ENCODE data around the gene ZMAT5. TPM values are rescaled to one million over a fixed set of nuclear protein-coding genes. Genes with fewer than 3 reads are reported as not detected.

Gene ZMAT5
- total and polyA plus RNA-seq, 7 donors, result 13.2 to 33.7 (median 24.6) TPM

DNA sequence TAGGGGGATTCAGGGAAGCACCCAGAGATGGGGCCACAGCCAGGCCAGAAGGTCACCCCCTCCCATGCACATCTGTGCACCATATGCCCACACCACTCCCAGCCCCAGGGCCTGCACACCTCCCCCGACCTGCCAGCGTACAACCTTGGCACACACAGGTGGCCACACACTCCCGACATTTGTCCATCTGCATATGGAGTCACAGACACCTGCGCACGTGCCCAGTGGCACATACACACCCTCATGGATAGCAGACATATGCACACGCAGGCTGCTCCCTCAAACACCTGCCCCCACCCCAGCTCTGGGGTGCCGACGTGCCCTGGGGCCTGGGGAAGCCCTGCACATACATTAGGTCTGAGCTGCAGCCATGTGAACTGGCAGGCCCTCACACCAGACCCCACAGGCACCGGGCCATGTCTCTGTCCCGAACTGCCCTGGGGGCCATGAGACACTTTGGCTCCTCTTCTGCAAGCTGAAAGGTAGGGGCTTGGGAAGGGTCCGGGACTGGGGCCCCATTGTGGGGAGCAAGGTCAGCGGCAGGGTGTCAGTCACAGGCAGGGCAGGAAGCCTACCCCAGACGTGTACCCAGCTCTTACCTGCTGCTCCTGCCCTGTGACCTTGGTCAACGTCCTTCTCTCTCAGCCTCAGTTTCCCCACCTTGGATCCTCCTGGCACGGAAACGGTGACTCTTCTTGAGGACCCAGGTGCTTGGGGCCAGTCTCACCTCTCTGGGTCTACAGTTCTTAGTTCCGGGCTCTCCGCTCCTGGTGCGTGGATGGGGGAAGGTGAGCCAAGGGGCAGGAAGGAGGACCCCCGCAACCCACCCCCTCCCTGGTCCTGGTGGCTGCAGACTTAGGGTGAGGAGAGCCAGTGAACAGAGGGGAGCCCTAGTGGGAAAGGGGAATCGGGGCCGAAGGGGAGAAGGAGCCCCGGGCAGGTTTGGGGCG lies 47.6 kb downstream of the ZMAT5 start:
- Histone ChIP-seq H3K27me3 (peaks cover 23 to 63% (median 47%) of the 10 kb centered on the region in 3 donors), H3K4me1 (peaks cover 0 to 16% (median 11%) of the 10 kb centered on the region in 4 donors), H3K4me3 (peak overlapping the region in 3 of 4 donors; percentile 11 to 40 (median 20)), H3K9me3 (no peaks in the 10 kb centered on the region), H3K27ac (no peak overlapping the region), H3K36me3 (no peaks in the 10 kb centered on the region)
- no peak for TF ChIP-seq POLR2AphosphoS5 (IDR thresholded peaks at IDR 0.05)
- no peak for TF ChIP-seq EP300 (IDR thresholded peaks at IDR 0.05)
- TF ChIP-seq, protein P1, sequence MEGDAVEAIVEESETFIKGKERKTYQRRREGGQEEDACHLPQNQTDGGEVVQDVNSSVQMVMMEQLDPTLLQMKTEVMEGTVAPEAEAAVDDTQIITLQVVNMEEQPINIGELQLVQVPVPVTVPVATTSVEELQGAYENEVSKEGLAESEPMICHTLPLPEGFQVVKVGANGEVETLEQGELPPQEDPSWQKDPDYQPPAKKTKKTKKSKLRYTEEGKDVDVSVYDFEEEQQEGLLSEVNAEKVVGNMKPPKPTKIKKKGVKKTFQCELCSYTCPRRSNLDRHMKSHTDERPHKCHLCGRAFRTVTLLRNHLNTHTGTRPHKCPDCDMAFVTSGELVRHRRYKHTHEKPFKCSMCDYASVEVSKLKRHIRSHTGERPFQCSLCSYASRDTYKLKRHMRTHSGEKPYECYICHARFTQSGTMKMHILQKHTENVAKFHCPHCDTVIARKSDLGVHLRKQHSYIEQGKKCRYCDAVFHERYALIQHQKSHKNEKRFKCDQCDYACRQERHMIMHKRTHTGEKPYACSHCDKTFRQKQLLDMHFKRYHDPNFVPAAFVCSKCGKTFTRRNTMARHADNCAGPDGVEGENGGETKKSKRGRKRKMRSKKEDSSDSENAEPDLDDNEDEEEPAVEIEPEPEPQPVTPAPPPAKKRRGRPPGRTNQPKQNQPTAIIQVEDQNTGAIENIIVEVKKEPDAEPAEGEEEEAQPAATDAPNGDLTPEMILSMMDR (IDR thresholded peaks at IDR 0.05), result no peak
- TF ChIP-seq POLR2A (IDR thresholded peaks at IDR 0.05), result no peak
- DNase-seq, result no peak
- intact Hi-C loops (cut with DNase I), result no loop called here
- WGBS, 2 donors, result 30 to 42% methylated on average over 24 of the region's 24 CpGs

DNA sequence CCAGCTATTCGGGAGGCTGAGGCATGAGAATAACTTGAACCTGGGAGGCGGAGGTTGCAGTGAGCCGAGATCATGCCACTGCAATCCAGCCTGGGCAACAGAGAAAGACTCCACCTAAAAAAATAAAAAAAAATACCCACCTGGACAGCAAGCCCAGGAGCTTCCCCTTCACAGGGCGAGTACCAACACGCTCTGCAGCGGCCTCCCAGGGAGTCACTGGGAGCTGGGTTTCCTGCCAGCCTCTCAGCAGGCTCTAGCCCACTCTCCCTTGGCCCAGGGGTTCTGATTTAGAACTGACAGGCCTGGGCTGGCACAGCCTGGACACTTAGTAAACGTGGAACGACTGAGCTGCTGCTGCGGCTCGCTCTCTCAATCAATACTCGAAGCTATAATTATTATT lies 49.0 kb downstream of the ZMAT5 start:
- Histone ChIP-seq H3K4me1 (peaks cover 0 to 16% (median 11%) of the 10 kb centered on the region in 4 donors), H3K27me3 (peaks cover 23 to 59% (median 47%) of the 10 kb centered on the region in 3 donors), H3K4me3 (no peak overlapping the region), H3K36me3 (no peaks in the 10 kb centered on the region), H3K9me3 (no peaks in the 10 kb centered on the region), H3K27ac (no peak overlapping the region)
- no peak for DNase-seq
- WGBS, 2 donors, result 89 to 91% methylated on average over 11 of the region's 11 CpGs
- intact Hi-C loops (cut with DNase I), result no loop called here
- TF ChIP-seq POLR2AphosphoS5 (IDR thresholded peaks at IDR 0.05) (no peak), EP300 (IDR thresholded peaks at IDR 0.05) (no peak), POLR2A (IDR thresholded peaks at IDR 0.05) (no peak)
- TF ChIP-seq, protein P1 (IDR thresholded peaks at IDR 0.05), result no peak

DNA sequence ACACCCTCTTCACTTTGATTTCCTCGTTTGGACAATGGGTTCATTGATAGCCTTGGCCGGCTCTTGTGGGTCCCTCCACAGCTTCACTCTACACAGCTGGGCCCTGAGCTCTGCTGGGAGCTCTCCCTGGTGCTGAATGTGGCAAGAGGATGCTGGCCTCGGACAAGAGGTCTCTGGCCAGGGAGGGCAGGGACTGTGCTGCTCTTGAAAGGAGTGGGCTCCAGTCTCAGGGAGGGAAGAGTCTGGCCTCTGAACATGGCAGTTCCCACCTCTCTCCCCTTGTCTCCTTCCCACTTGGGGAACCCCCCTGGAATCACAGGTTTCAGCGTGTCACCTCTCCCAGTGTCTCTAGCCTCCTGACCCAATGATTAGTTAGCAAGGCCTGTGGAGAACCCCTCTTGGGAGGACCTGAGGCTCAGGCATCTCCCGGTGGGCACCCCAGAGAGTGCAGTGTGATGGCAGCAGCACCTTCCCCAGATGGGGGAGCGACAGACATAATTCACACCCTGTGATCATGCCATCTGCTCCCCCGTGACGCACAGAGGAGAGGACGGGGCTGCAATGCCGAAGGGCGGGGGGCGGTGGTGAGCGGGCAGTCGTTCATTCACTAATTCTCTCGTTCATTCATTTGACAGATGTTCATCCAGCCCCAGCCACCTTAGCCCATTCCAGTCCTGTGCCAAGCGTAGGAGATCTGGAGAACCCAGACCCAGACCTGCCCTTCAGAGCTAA lies 49.8 kb downstream of the ZMAT5 start:
- intact Hi-C loops (cut with DNase I), result no loop called here
- Histone ChIP-seq H3K36me3 (no peaks in the 10 kb centered on the region), H3K4me1 (peaks cover 0 to 16% (median 11%) of the 10 kb centered on the region in 4 donors), H3K4me3 (no peak overlapping the region), H3K27me3 (peaks cover 23 to 55% (median 43%) of the 10 kb centered on the region in 3 donors), H3K9me3 (no peaks in the 10 kb centered on the region), H3K27ac (no peak overlapping the region)
- WGBS, 2 donors, result 63 to 70% methylated on average over 16 of the region's 16 CpGs
- no peak for DNase-seq
- TF ChIP-seq, protein P1 (IDR thresholded peaks at IDR 0.05), result no peak
- TF ChIP-seq POLR2A (IDR thresholded peaks at IDR 0.05) (no peak), EP300 (IDR thresholded peaks at IDR 0.05) (no peak), POLR2AphosphoS5 (IDR thresholded peaks at IDR 0.05) (no peak)

DNA sequence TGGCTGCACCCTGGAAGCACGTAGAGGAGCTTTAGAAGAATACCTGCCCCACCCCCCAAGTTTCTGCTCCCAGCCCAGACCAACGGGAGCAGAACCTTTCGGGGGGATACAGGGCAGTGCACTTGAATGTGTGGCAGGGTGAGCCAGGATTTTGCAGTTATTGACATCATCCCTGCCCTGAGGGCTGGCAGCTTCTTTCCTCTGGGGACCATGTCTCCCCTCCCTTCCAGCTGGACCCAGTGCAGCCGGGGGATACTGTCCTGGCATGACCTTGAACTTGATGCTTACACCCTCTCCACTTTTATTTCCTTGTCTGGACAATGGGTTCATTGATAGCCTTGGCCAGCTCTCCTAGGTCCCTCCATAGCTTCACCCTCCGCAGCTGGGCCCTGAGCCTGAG lies 51.1 kb downstream of the ZMAT5 start:
- Histone ChIP-seq H3K27ac (no peak overlapping the region), H3K4me1 (peaks cover 0 to 19% (median 17%) of the 10 kb centered on the region in 4 donors), H3K9me3 (no peaks in the 10 kb centered on the region), H3K4me3 (no peak overlapping the region), H3K27me3 (peaks cover 15 to 42% (median 33%) of the 10 kb centered on the region in 3 donors), H3K36me3 (no peaks in the 10 kb centered on the region)
- TF ChIP-seq, protein P1 (IDR thresholded peaks at IDR 0.05), result no peak
- TF ChIP-seq EP300 (IDR thresholded peaks at IDR 0.05) (no peak), POLR2AphosphoS5 (IDR thresholded peaks at IDR 0.05) (no peak), POLR2A (IDR thresholded peaks at IDR 0.05) (no peak)
- 50 to 71% methylated on average over 5 of the region's 5 CpGs for WGBS, 2 donors
- no peak for DNase-seq
- intact Hi-C loops (cut with DNase I), result no loop called here

Data from sigmoid colon (tissue), 7 donors.